ENCODE results near the gene PCSK6.

- no peak for TF ChIP-seq GATA3 (IDR thresholded peaks at IDR 0.05; ENCODE audit: low read depth, low read length)
- TF ChIP-seq GATA2 (IDR thresholded peaks at IDR 0.05; ENCODE audit: low read depth, low read length), result no peak
Observed at GRCh38 chr15:101488300-101489164, 975 bp downstream of the PCSK6 start.
